HepG2 (cell line): ENCODE measurements around the gene OTOP3. TPM values are rescaled to one million over a fixed set of nuclear protein-coding genes. Genes with fewer than 3 reads are reported as not detected.

Source experiments
- EED ChIP-seq: sonication (generic); formaldehyde crosslinking; IDR thresholded peaks from 2 replicates; pipeline ENCODE4 v1.5.0; 2020; ENCODE audit warnings: mild to moderate bottlenecking, missing genetic modification reagents
- ELF1 ChIP-seq: sonication (generic); formaldehyde crosslinking; IDR thresholded peaks from 2 replicates; pipeline ENCODE4 v1.4.0; 2020; ENCODE audit warnings: missing genetic modification reagents
- ETV6 ChIP-seq: sonication (generic); formaldehyde crosslinking; conservative IDR thresholded peaks from 2 replicates; pipeline ENCODE4 v1.4.0; 2020; ENCODE audit warnings: missing genetic modification reagents
- FOXP1 ChIP-seq, 2 experiments: fragments of 450-650 bp in 1 of 2; IDR thresholded peaks; 2 replicates each; pipeline ENCODE4 v1.6.1; 2017 to 2018; ENCODE audit warnings: antibody characterized with exemption in 1 of 2
- MTA1 ChIP-seq: sonication (generic); formaldehyde crosslinking; IDR thresholded peaks from 2 replicates; pipeline ENCODE4 v1.4.0; 2020; ENCODE audit warnings: missing genetic modification reagents, mild to moderate bottlenecking, borderline replicate concordance
- SALL2 ChIP-seq: sonication (generic); formaldehyde crosslinking; IDR thresholded peaks from 2 replicates; pipeline ENCODE4 v1.8.1; 2023; ENCODE audit warnings: mild to moderate bottlenecking, missing genetic modification reagents, inconsistent platforms
- TGIF2 ChIP-seq: IDR thresholded peaks from 2 replicates; pipeline ENCODE4 v1.6.1; 2016; ENCODE audit warnings: control low read depth, missing compliant biosample characterization
- THAP11 ChIP-seq: IDR thresholded peaks from 2 replicates; pipeline ENCODE4 v1.6.1; 2016; ENCODE audit warnings: missing biosample characterization, missing genetic modification reagents
- ZBTB38 ChIP-seq: sonication (generic); formaldehyde crosslinking; IDR thresholded peaks from 2 replicates; pipeline ENCODE4 v1.5.1; 2020; ENCODE audit warnings: mild to moderate bottlenecking, missing genetic modification reagents
- ZMAT3 ChIP-seq: sonication (generic); formaldehyde crosslinking; conservative IDR thresholded peaks from 2 replicates; pipeline ENCODE4 v1.7.0; 2021; ENCODE audit warnings: missing genetic modification reagents
- ZMYM3 ChIP-seq: sonication (generic); formaldehyde crosslinking; IDR thresholded peaks from 2 replicates; pipeline ENCODE4 v1.5.1; 2020; ENCODE audit warnings: mild to moderate bottlenecking, missing genetic modification reagents
- ZNF788 ChIP-seq: sonication (generic); formaldehyde crosslinking; IDR thresholded peaks from 2 replicates; pipeline ENCODE4 v1.5.0; 2020; ENCODE audit warnings: mild to moderate bottlenecking, missing genetic modification reagents, borderline replicate concordance
- ZNF83 ChIP-seq: sonication (generic); formaldehyde crosslinking; IDR thresholded peaks from 2 replicates; pipeline ENCODE4 v1.4.0; 2020; ENCODE audit warnings: missing genetic modification reagents, mild to moderate bottlenecking, borderline replicate concordance
- polyA plus RNA-seq, 8 experiments: library from polyadenylated mRNA; depleted of rRNA in 3 of 8; stranded (reverse) in 7 of 8; unstranded in 1 of 8; fragments of >200 nt; fragmentation: Illumina TruSeq in 4 of 8; extraction: Trizol in 4 of 8; gene quantifications; 2 replicates each; pipeline versions ENCODE4 v1.2.1 to v1.2.3, GENCODE V29; 2011 to 2016; ENCODE audit warnings: low read depth in 4 of 8, missing spikeins in 1 of 8, mixed read lengths in 1 of 8; ENCODE audit not compliant: insufficient read depth in 1 of 8
- total RNA-seq, 5 experiments: library from RNA; depleted of rRNA; stranded (reverse); fragments of >200 nt; fragmentation: Illumina TruSeq; extraction: Trizol; gene quantifications; 2 replicates each; pipeline ENCODE4 v1.2.3, GENCODE V29; 2016; ENCODE audit warnings: low read depth in 1 of 5
- TF ChIP-seq, protein P1 (sequence below): sonication (generic); formaldehyde crosslinking; IDR thresholded peaks from 2 replicates; pipeline ENCODE4 v1.4.0; 2020; ENCODE audit warnings: low read depth, mild to moderate bottlenecking, missing genetic modification reagents
- TF ChIP-seq, protein P2 (sequence below): sonication (generic); formaldehyde crosslinking; IDR thresholded peaks from 2 replicates; pipeline ENCODE4 v1.4.0; 2020; ENCODE audit warnings: mild to moderate bottlenecking, low read depth, missing genetic modification reagents
- TF ChIP-seq, protein P3 (sequence below): sonication (generic); formaldehyde crosslinking; IDR thresholded peaks from 2 replicates; pipeline ENCODE4 v1.8.0; 2022; ENCODE audit warnings: mild to moderate bottlenecking, missing genetic modification reagents, borderline replicate concordance
- TF ChIP-seq, protein P4 (sequence below): sonication (generic); formaldehyde crosslinking; IDR thresholded peaks from 2 replicates; pipeline ENCODE4; 2020; ENCODE audit warnings: missing genetic modification reagents, mild to moderate bottlenecking, borderline replicate concordance
- TF ChIP-seq, protein P5 (sequence below): sonication (generic); formaldehyde crosslinking; IDR thresholded peaks from 2 replicates; pipeline ENCODE4 v1.5.0; 2020; ENCODE audit warnings: missing genetic modification reagents

The OTOP3 gene
- total and polyA plus RNA-seq, 2 of the 13 experiments (the other 11 are each of a cell fraction or from before 2014, with no cell fraction given) = not detected

DNA sequence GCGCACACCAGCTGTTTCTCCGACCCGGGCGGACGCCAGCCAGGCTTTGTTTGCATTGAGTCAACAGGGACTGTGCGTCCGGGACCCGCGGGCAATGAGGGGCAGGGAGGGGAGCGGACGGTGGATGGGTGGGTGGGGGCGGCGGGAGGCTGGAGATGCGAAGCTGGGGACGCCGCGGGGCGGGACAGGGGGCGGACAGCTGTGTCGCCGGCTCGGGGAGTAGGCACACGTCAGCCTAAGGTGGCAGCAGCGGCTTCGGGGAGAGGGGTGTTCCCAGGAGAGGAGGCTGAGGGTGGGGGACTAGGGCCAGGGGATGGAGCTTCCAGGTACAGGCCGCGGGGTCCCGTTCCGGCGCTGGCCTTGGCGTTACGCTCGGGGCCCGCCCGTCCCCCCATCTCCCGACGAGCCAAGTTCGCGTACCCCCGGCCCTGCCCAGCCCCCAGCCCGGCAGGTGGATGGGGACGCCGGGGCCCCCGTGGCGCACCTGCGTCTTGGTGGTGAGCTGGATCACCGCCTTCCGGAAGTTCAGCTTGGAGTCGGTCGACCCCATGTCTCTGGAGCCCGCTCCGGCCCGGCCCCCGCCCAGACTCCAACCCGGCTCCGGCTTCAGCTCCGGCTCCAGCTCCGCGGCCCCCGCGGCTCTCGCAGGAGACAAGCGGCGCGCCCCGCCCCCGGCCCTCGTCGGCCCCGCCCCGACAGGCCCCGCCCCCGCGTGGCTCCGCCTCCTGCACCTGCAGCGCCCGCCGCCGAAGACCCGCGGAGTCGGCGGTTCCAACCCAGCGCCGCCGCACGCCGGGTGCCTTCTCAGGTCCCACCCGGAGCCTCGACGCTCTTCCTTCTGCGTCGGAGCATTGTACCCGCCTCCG, 36.6 kb downstream of the OTOP3 start, which contains the start of gene HID1 (continued):
- TF ChIP-seq SALL2 (CRISPR knock-in tag) (peak; percentile 67; the same call in 1 of the 2 replicates), ZMYM3 (CRISPR knock-in tag) (peak; percentile 70; the same call in 1 of the 2 replicates), ZNF788 (CRISPR knock-in tag) (no peak), ZMAT3 (CRISPR knock-in tag) (no peak; the same call in 1 of the 2 replicates), ZBTB38 (CRISPR knock-in tag) (no peak), TGIF2 (CRISPR knock-in tag) (peak; percentile 38; the same call in 1 of the 2 replicates), ELF1 (CRISPR knock-in tag) (no peak), MTA1 (CRISPR knock-in tag) (0 out of 2 replicates have a peak, but pooled peaks have one; percentile 67), THAP11 (0 out of 2 replicates have a peak, but pooled peaks have one; percentile 54), ZNF83 (peak; percentile 61; the same call in 1 of the 2 replicates), FOXP1 (IDR thresholded peaks at IDR 0.05) (no peak), FOXP1 (CRISPR knock-in tag; IDR thresholded peaks at IDR 0.05) (peak; percentile 47; the same call in 1 of the 2 replicates), EED (CRISPR knock-in tag) (no peak), ETV6 (CRISPR knock-in tag) (no peak)
- TF ChIP-seq, protein P1, sequence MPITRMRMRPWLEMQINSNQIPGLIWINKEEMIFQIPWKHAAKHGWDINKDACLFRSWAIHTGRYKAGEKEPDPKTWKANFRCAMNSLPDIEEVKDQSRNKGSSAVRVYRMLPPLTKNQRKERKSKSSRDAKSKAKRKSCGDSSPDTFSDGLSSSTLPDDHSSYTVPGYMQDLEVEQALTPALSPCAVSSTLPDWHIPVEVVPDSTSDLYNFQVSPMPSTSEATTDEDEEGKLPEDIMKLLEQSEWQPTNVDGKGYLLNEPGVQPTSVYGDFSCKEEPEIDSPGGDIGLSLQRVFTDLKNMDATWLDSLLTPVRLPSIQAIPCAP (CRISPR knock-in tag) = no peak
- TF ChIP-seq, protein P2, sequence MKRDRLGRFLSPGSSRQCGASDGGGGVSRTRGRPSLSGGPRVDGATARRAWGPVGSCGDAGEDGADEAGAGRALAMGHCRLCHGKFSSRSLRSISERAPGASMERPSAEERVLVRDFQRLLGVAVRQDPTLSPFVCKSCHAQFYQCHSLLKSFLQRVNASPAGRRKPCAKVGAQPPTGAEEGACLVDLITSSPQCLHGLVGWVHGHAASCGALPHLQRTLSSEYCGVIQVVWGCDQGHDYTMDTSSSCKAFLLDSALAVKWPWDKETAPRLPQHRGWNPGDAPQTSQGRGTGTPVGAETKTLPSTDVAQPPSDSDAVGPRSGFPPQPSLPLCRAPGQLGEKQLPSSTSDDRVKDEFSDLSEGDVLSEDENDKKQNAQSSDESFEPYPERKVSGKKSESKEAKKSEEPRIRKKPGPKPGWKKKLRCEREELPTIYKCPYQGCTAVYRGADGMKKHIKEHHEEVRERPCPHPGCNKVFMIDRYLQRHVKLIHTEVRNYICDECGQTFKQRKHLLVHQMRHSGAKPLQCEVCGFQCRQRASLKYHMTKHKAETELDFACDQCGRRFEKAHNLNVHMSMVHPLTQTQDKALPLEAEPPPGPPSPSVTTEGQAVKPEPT (CRISPR knock-in tag) = no peak
- TF ChIP-seq, protein P3, sequence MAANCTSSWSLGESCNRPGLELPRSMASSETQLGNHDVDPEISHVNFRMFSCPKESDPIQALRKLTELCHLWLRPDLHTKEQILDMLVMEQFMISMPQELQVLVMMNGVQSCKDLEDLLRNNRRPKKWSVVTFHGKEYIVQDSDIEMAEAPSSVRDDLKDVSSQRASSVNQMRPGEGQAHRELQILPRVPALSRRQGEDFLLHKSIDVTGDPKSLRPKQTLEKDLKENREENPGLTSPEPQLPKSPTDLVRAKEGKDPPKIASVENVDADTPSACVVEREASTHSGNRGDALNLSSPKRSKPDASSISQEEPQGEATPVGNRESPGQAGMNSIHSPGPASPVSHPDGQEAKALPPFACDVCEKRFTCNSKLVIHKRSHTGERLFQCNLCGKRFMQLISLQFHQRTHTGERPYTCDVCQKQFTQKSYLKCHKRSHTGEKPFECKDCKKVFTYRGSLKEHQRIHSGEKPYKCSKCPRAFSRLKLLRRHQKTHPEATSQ (CRISPR knock-in tag) = no peak
- TF ChIP-seq, protein P4, sequence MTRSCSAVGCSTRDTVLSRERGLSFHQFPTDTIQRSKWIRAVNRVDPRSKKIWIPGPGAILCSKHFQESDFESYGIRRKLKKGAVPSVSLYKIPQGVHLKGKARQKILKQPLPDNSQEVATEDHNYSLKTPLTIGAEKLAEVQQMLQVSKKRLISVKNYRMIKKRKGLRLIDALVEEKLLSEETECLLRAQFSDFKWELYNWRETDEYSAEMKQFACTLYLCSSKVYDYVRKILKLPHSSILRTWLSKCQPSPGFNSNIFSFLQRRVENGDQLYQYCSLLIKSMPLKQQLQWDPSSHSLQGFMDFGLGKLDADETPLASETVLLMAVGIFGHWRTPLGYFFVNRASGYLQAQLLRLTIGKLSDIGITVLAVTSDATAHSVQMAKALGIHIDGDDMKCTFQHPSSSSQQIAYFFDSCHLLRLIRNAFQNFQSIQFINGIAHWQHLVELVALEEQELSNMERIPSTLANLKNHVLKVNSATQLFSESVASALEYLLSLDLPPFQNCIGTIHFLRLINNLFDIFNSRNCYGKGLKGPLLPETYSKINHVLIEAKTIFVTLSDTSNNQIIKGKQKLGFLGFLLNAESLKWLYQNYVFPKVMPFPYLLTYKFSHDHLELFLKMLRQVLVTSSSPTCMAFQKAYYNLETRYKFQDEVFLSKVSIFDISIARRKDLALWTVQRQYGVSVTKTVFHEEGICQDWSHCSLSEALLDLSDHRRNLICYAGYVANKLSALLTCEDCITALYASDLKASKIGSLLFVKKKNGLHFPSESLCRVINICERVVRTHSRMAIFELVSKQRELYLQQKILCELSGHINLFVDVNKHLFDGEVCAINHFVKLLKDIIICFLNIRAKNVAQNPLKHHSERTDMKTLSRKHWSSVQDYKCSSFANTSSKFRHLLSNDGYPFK (CRISPR knock-in tag) = no peak
- TF ChIP-seq, protein P5, sequence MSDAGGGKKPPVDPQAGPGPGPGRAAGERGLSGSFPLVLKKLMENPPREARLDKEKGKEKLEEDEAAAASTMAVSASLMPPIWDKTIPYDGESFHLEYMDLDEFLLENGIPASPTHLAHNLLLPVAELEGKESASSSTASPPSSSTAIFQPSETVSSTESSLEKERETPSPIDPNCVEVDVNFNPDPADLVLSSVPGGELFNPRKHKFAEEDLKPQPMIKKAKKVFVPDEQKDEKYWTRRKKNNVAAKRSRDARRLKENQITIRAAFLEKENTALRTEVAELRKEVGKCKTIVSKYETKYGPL (CRISPR knock-in tag) = no peak
